Endometrial microvascular endothelial cells (primary cell): Measurements from ENCODE around the gene ZBTB16. TPM values are rescaled to one million over a fixed set of nuclear protein-coding genes. Genes with fewer than 3 reads are reported as not detected.

Experiments used
- in situ Hi-C: cut with HindIII; loops from 2 replicates; pipeline ENCODE4 v1.10.0; 2017; ENCODE audit warnings: low sequenced_read_pairs, low pct_unique_long_range_greater_than_20kb; ENCODE audit errors: inconsistent ontology term
- total RNA-seq: library from RNA; depleted of rRNA; stranded (reverse); fragments of >200 nt; gene quantifications from one replicate; pipeline ENCODE4 v1.2.3, GENCODE V29; 2015; ENCODE audit errors: inconsistent ontology term

The ZBTB16 gene
- total RNA-seq, 1 donor from 2014 or later, result 25.9 TPM

- in situ Hi-C loops, result loop anchor here (25.0 kb wide), 1 partner anchor 228 kb away; no protein-coding TSS in a partner anchor
Measured at GRCh38 chr11:114265122-114265878, 205.8 kb downstream of the ZBTB16 start.

DNA sequence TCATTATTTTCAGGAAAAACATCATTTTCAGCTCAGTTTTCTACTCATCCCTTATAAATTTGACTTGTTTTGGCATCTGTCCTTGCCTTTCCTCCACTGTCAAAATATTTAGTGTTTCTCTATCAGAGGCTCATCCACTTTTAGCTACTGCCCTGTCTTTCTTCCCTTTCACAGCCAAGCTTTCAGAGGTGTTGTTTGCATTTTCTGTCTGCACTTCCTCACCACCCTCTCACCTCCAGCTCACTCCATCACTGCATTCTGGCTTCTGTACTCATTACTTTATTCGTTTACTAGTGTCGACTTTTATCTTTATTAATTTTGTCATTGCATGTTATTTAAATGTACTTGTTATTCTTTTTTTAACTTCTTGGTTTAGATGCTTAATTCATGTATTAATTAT is 210.0 kb downstream of the ZBTB16 start:
- in situ Hi-C loops, result loop anchor here (25.0 kb wide), 1 partner anchor 232 kb away; no protein-coding TSS in a partner anchor

- in situ Hi-C loops, result loop anchor here (25.0 kb wide), 1 partner anchor 233 kb away; no protein-coding TSS in a partner anchor
Measured at GRCh38 chr11:114270531-114271270, 211.2 kb downstream of the ZBTB16 start.

DNA sequence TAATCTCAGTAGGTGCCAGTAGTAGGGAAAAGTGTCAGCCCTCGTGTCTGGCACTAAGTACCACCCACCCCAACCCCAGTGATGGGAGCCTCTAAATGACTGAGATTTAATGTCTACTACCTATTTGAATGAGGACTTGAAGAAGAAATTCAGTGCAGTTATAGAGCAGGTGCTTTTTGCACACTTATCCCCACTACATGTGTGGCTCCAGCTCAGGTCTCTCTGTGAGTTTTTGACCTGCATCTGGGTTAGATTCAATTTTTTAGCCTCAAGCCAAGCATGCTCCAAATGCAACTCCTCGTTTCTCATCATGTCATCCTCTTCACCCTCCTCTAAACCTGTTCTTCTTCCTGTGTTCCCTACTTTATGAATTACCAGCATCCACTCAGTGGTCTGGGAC is 211.8 kb downstream of the ZBTB16 start:
- in situ Hi-C loops, result loop anchor here (25.0 kb wide), 1 partner anchor 234 kb away; no protein-coding TSS in a partner anchor

- in situ Hi-C loops, result loop anchor here (25.0 kb wide), 1 partner anchor 235 kb away; no protein-coding TSS in a partner anchor
Measured at GRCh38 chr11:114272311-114272710, 212.8 kb downstream of the ZBTB16 start.

- in situ Hi-C loops, result loop anchor here (25.0 kb wide), 1 partner anchor 236 kb away; no protein-coding TSS in a partner anchor
Measured at GRCh38 chr11:114273071-114273470, 213.6 kb downstream of the ZBTB16 start.

GRCh38 chr11:114273890-114274635 is 214.6 kb downstream of the ZBTB16 start:
- in situ Hi-C loops, result loop anchor here (25.0 kb wide), 1 partner anchor 237 kb away; no protein-coding TSS in a partner anchor

DNA sequence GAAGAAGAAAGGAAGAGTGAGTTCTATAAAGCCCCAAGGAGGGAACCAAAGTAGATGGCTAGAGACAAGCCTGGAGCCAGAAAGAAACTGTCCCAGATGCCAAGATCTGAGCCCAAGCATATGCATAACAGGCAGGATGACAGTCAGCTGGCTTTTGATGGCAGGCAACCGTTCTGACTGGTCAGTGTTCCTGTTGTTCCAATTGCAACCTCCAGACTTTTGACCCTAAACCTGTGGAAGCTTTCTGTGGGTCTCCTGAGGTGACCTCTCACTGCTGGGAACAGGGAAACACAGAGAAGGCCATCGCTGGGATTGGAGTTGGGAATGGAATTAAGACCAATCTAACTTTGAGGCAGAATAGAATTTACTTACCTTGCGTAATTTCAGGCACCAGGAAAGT is 215.1 kb downstream of the ZBTB16 start:
- in situ Hi-C loops, result loop anchor here (25.0 kb wide), 1 partner anchor 237 kb away; no protein-coding TSS in a partner anchor

GRCh38 chr11:114275280-114275679 is 215.8 kb downstream of the ZBTB16 start:
- in situ Hi-C loops, result no loop called here

- in situ Hi-C loops, result no loop called here
Measured at GRCh38 chr11:114276077-114276476, 216.6 kb downstream of the ZBTB16 start.

- in situ Hi-C loops, result no loop called here
Measured at GRCh38 chr11:114277637-114278341, 218.3 kb downstream of the ZBTB16 start.

DNA sequence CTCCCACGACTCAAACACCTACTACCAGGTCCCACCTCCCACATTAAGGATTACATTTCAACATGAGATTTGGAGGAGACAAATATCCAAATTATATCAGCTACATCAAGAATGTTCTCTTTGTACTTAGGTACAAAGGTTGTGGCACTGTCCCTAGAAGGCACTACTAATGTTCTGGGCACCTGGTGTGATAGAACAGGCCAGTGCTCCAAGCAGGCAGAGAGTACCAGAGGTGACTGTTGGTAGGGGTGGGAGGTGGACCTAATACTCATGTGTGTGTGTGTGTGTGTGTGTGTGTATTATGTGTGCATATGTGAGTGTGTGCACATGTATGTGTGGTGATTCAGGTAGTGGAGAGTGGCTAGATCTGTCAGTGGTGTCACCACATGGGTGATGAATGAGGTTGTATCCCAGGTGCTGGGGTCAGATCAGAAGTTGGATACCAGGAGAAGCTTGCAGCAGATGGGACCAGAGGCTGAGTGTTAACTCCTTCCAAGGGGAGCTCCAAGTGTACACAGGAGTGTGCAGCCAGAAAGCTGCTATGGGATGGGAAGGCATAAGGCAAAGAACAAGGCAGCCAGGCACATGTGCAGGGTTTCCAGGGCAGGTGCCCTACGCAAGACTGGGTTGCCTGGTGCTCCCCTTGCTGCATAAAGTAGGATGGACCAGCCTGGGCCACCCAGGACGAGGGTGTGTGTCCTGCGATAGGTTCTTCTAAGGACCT is 219.0 kb downstream of the ZBTB16 start:
- in situ Hi-C loops, result no loop called here

DNA sequence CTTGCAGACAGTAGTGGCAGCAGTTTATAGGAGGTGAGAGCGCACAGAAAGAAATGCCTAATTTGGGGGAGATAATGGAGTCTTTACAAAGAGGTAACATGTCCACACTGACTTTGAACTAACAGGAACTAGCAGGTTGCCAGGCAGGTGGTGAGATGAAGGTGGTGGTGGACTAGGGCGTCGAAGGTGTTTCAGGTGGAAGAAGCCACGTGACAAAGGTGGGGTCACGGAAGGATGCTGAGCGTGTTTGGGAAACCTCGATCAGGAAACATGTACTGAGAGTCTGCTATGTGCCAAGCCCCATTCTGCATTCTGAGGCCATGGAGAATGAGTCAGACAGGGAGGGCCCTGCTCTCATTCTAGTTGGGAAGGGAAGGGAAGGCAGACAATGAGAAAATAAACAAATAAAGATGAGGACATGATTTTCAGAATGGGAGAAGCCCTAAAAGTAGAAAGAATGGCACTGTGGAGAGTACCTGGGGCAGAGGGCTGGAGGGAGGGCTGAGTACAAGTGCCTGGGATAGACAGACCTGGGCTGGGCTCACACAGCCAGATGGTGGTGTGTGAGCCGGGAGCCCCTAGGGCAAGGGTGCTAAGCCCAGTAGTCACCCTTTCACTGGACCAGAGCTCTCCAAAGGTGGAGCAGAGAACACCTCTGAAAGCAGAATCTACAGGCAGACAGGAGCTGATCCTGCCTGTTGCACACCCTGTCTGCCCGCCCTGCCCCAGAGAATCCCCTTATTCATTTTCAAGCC is 220.5 kb downstream of the ZBTB16 start:
- in situ Hi-C loops, result no loop called here

DNA sequence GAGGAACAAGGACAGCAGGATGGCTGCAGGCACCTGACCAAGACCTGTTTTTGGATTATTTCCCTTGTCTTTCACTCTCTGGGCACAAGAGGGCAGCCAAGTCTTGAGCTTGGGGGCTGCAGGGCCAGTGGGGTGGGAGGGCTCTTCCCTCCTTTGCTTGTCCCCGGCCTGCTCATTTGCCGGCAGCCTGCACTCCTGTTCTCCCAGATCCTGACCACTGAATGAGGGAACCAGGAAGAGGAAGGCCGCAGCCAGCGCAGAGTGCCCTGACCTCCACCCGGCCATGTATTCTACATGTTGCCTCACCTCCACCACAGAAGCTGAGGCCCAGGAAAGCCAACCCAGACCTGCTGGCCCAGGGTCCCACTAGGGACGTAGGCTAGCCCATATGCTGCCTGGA is 221.2 kb downstream of the ZBTB16 start:
- in situ Hi-C loops, result no loop called here

DNA sequence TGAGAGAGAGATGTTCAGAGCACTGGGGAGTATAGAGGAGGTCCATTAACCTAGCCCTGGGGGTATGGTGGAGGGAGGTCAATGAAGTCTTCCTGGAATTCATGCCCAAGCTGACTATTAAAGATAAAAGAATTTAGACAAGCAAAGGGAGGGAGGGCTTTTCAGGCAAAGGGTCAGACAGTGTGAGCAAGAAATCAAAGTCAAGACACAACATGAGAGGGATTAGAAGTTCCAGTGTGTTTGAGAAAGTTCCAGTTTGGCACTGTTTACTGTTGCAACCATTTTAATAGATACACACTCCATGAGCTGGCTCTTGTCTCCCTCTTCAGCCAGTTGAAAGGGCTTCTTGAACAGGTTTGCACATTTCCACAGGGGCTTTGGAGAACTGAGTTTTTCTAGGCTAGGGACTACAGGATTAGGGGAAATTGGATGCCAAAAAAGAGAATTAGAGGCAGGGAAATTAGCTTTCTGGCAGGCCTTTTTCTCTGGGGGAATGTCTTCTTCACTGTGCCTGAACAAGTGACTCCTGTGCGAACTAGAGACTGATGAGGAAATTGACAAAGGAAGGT is 222.0 kb downstream of the ZBTB16 start:
- in situ Hi-C loops, result no loop called here

GRCh38 chr11:114282488-114282887 is 223.0 kb downstream of the ZBTB16 start:
- in situ Hi-C loops, result no loop called here

- in situ Hi-C loops, result no loop called here
Measured at GRCh38 chr11:114283422-114283821, 223.9 kb downstream of the ZBTB16 start.
